GM19467 (cell line): Measurements from ENCODE around the gene LHFPL6.

Source experiments
- ATAC-seq: cut with Tn5 transposase; IDR thresholded peaks from one replicate; pipeline ENCODE4 v1.9.1; 2021; ENCODE audit warnings: mild to moderate bottlenecking, moderate library complexity; ENCODE audit not compliant: unreplicated experiment

Gene LHFPL6

GRCh38 chr13:39521701-39522100, 81.3 kb downstream of the LHFPL6 start:
- no peak for ATAC-seq

- no peak for ATAC-seq
These were observed 86.9 kb downstream of the LHFPL6 start for GRCh38 chr13:39516096-39516495.

GRCh38 chr13:39515224-39515714, 87.7 kb downstream of the LHFPL6 start:
- no peak for ATAC-seq

GRCh38 chr13:39512687-39513086, 90.3 kb downstream of the LHFPL6 start:
- ATAC-seq = no peak

GRCh38 chr13:39510316-39510695, 92.7 kb downstream of the LHFPL6 start:
- ATAC-seq = peak; percentile 67

- ATAC-seq = no peak
These were observed 93.2 kb downstream of the LHFPL6 start for GRCh38 chr13:39509616-39510315.

GRCh38 chr13:39506559-39507390, 96.2 kb downstream of the LHFPL6 start:
- ATAC-seq = no peak

- ATAC-seq = no peak
These were observed 97.8 kb downstream of the LHFPL6 start for GRCh38 chr13:39505151-39505550.

GRCh38 chr13:39503048-39503447, 99.9 kb downstream of the LHFPL6 start:
- no peak for ATAC-seq

GRCh38 chr13:39501702-39502324, 101.2 kb downstream of the LHFPL6 start:
- no peak for ATAC-seq

- ATAC-seq = no peak
These were observed 103.4 kb downstream of the LHFPL6 start for GRCh38 chr13:39499604-39500003.

GRCh38 chr13:39498471-39499114, 104.4 kb downstream of the LHFPL6 start:
- no peak for ATAC-seq

- no peak for ATAC-seq
These were observed 106.5 kb downstream of the LHFPL6 start for GRCh38 chr13:39496506-39496905.

- no peak for ATAC-seq
These were observed 108.4 kb downstream of the LHFPL6 start for GRCh38 chr13:39494633-39495032.

GRCh38 chr13:39494006-39494405, 109.0 kb downstream of the LHFPL6 start:
- ATAC-seq = no peak

- ATAC-seq = no peak
These were observed 112.9 kb downstream of the LHFPL6 start for GRCh38 chr13:39490136-39490535.

- ATAC-seq = no peak
These were observed 116.2 kb downstream of the LHFPL6 start for GRCh38 chr13:39486758-39487157.

GRCh38 chr13:39485314-39485700, 117.7 kb downstream of the LHFPL6 start:
- ATAC-seq = no peak

- no peak for ATAC-seq
These were observed 118.3 kb downstream of the LHFPL6 start for GRCh38 chr13:39484506-39485313.

- no peak for ATAC-seq
These were observed 119.7 kb downstream of the LHFPL6 start for GRCh38 chr13:39483326-39483725.
